Measurements from ENCODE around the gene PLEKHG5.

DNA sequence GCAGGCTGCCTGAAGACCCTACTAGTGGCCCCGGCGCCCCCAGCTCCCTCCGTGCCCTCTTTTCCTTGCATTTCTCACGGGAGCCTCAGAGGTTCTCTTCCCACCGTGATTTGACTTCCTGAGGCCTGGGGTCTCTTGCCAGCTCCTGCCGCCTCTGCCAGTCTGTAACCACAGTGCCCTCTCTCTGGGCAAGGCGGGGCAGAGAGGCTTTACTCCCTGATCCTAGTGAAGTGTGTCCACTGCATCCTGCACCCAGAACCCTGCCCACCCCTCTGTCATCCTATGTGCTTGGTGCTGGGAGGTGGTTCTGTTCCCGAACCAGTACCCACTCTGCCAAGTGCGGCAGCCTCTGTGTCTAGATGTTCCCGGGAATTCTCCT is 64.5 kb downstream of the PLEKHG5 start:
- TF ChIP-seq CTCF (IDR thresholded peaks at IDR 0.05; ENCODE audit: low read length) (no peak), EZH2 (IDR thresholded peaks at IDR 0.05; ENCODE audit: borderline replicate concordance, low read length) (no peak)
